Naive thymus-derived CD8-positive, alpha-beta T cell (primary cell): ENCODE measurements around the gene NRCAM. TPM values are rescaled to one million over a fixed set of nuclear protein-coding genes. Genes with fewer than 3 reads are reported as not detected.
"Not testable (repeated sequence)": the region's sequence is repeated elsewhere in the genome, so short reads cannot be mapped to it uniquely, and the experiment has no call there.

ENCODE experiments used
- ATAC-seq, 2 donors: fragments of 150-1000 bp; cut with Tn5 transposase in 1 of 2; sonication (Bioruptor Pico), chemical (Tn5 transposase) in 1 of 2; 1 replicate in 1 of 2; 2 replicates in 1 of 2; pipeline ENCODE4 v1.10.0; 2021; ENCODE audit warnings: mild to moderate bottlenecking in 2 of 2, moderate library complexity in 2 of 2
- POLR2A ChIA-PET: fragments of 350-600 bp; sonication (Branson Sonifier 250); formaldehyde crosslinking; loops from one replicate; lab custom pipeline; 2021; ENCODE audit warnings: antibody characterized with exemption; lab: Charles Lee
- DNase-seq, 10 donors: peaks; one replicate each; pipeline versions ENCODE4 v3.0.0 to v3.0.0-alpha.2; 2020 to 2022
- H3K27ac Mint-ChIP-seq, 10 donors: one replicate each; pipeline ENCODE4 v1.8.0; 2020 to 2022; ENCODE audit warnings: mild to moderate bottlenecking in 10 of 10, mixed read lengths in 10 of 10, moderate library complexity in 4 of 10, inconsistent platforms in 1 of 10
- H3K27me3 Mint-ChIP-seq, 5 donors: one replicate each; pipeline ENCODE4 v1.8.0; 2021 to 2022; ENCODE audit warnings: mixed read lengths in 5 of 5
- H3K36me3 Mint-ChIP-seq, 3 donors: one replicate each; pipeline ENCODE4 v1.8.0; 2020 to 2022; ENCODE audit warnings: mixed read lengths in 3 of 3, mild to moderate bottlenecking in 2 of 3, inconsistent platforms in 1 of 3
- H3K4me1 Mint-ChIP-seq, 4 donors: one replicate each; pipeline ENCODE4 v1.8.0; 2021 to 2022; ENCODE audit warnings: mixed read lengths in 4 of 4
- H3K4me3 Mint-ChIP-seq, 10 donors: one replicate each; pipeline ENCODE4 v1.8.0; 2020 to 2022; ENCODE audit warnings: mild to moderate bottlenecking in 10 of 10, mixed read lengths in 10 of 10, moderate library complexity in 6 of 10, inconsistent platforms in 1 of 10
- H3K9me3 Mint-ChIP-seq, 9 donors: one replicate each; pipeline ENCODE4 v1.8.0; 2020 to 2022; ENCODE audit warnings: mixed read lengths in 9 of 9, mild to moderate bottlenecking in 3 of 9, inconsistent platforms in 1 of 9, moderate library complexity in 1 of 9
- polyA plus RNA-seq, 3 donors: library from polyadenylated mRNA; unstranded; fragments of 300-500 nt; fragmentation: Illumina TruSeq; gene quantifications; one replicate each; pipeline ENCODE4 v1.2.3, GENCODE V29; 2021
- total RNA-seq, 8 experiments: library from RNA in 2 of 8; stranded (reverse) in 2 of 8; gene quantifications; one replicate each; pipeline ENCODE4 v1.2.3 and lab custom pipeline; 2021 to 2026

Gene NRCAM
- total and polyA plus RNA-seq, 5 experiments from 2014 or later, result 11.1 to 46.6 (median 18.2) TPM

DNA sequence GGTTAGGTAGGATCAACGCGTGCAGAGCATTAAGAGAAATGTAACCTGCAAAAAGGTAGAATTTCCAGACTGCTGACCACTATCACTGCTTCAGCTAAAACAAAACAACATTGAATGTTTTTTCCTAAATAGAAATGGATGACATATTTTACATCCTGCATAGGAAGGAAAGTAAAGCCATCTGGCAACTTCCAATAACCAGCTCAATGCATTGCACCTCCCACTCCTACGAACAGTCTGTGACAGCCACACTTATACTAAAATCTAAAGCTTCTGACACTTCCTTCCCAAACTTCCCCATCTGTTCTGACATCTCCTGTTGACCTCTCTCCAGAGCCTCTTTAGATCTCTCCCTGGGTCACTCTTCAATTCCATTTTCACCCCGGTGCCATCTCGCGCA, 47.1 kb downstream of the NRCAM start:
- H3K36me3 Mint-ChIP-seq, result peaks cover 4 to 8% (median 8%) of the 10 kb centered on the region in 3 donors
- H3K9me3 Mint-ChIP-seq, result peaks cover 0 to 10% (median 0%) of the 10 kb centered on the region in 9 donors
- no peaks in the 10 kb centered on the region for H3K27me3 Mint-ChIP-seq
- H3K4me3 Mint-ChIP-seq, result no peak overlapping the region
- ATAC-seq (no peak), DNase-seq (no peak)
- peak overlapping the region in 2 of 10 donors; percentile 47 to 67 for H3K27ac Mint-ChIP-seq
- H3K4me1 Mint-ChIP-seq, result peaks cover 5 to 12% (median 11%) of the 10 kb centered on the region in 4 donors
- POLR2A ChIA-PET, result no interaction called here

- H3K4me1 Mint-ChIP-seq, result peaks cover 0 to 14% (median 7%) of the 10 kb centered on the region in 4 donors
- peak overlapping the region in 4 of 10 donors; percentile 13 to 53 (median 34) for H3K27ac Mint-ChIP-seq
- H3K4me3 Mint-ChIP-seq, result no peak overlapping the region
- ATAC-seq (no peak), DNase-seq (no peak)
- peaks cover 4 to 8% (median 4%) of the 10 kb centered on the region in 3 donors for H3K36me3 Mint-ChIP-seq
- H3K27me3 Mint-ChIP-seq, result no peaks in the 10 kb centered on the region
- POLR2A ChIA-PET, result no interaction called here
- H3K9me3 Mint-ChIP-seq, result peaks cover 0 to 5% (median 0%) of the 10 kb centered on the region in 9 donors
Observed at GRCh38 chr7:108408296-108408991, 47.8 kb downstream of the NRCAM start.

- ATAC-seq (no peak), DNase-seq (no peak)
- Mint-ChIP-seq H3K4me1 (peaks cover 0 to 17% (median 9%) of the 10 kb centered on the region in 4 donors), H3K27me3 (no peaks in the 10 kb centered on the region), H3K4me3 (no peak overlapping the region), H3K36me3 (peaks cover 0 to 4% (median 3%) of the 10 kb centered on the region in 3 donors), H3K27ac (no peak overlapping the region), H3K9me3 (no peaks in the 10 kb centered on the region)
- POLR2A ChIA-PET, result no interaction called here
Observed at GRCh38 chr7:108407676-108408075, 48.6 kb downstream of the NRCAM start.

- Mint-ChIP-seq H3K36me3 (peaks cover 0 to 9% (median 6%) of the 10 kb centered on the region in 3 donors), H3K27me3 (no peaks in the 10 kb centered on the region), H3K9me3 (no peaks in the 10 kb centered on the region), H3K4me3 (no peak overlapping the region), H3K4me1 (peaks cover 0 to 23% (median 12%) of the 10 kb centered on the region in 4 donors), H3K27ac (no peak overlapping the region)
- POLR2A ChIA-PET, result no interaction called here
- no peak for ATAC-seq
- no peak for DNase-seq
Observed at GRCh38 chr7:108406222-108406890, 49.9 kb downstream of the NRCAM start.

- no peak for DNase-seq
- Mint-ChIP-seq H3K36me3 (peaks cover 0 to 13% (median 5%) of the 10 kb centered on the region in 3 donors), H3K27me3 (no peaks in the 10 kb centered on the region), H3K9me3 (no peaks in the 10 kb centered on the region), H3K27ac (no peak overlapping the region), H3K4me1 (peaks cover 0 to 28% (median 14%) of the 10 kb centered on the region in 4 donors), H3K4me3 (no peak overlapping the region)
- POLR2A ChIA-PET, result no interaction called here
- no peak for ATAC-seq
Observed at GRCh38 chr7:108404509-108405420, 51.5 kb downstream of the NRCAM start.

DNA sequence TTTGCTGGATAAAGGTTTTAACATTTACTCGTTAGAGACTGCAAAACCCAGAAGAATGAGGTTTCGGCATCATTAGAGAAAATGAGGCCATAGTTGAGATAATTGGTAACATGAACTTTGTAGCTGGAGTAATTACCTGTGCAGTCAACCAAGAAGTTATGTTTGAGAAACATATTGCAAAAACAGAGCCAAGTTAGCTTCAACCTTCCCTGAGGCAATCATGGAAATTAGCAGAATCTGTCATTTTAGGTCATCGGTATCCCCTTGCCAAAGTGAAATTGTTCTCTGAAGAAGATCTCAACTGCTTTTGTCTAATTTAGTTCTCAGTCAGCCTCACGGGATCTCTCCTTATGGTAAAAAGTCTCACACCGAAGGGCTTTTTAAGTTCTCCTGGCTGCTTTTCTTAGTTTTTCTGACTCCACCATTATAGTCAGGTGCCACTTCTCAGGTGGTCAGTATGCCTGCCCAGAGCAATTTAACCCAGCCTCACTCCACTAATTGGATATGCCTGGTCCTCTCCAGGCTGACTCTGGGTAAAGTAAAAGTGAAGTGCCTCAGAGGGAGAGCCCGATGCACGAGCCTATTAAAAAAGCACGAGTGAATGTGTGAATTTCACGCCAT, 52.5 kb downstream of the NRCAM start:
- DNase-seq (no peak), ATAC-seq (no peak)
- no peak overlapping the region for H3K27ac Mint-ChIP-seq
- no peaks in the 10 kb centered on the region for H3K9me3 Mint-ChIP-seq
- H3K4me3 Mint-ChIP-seq, result no peak overlapping the region
- peaks cover 0 to under 1% (median 0%) of the 10 kb centered on the region in 5 donors for H3K27me3 Mint-ChIP-seq
- peaks cover 0 to 26% (median 13%) of the 10 kb centered on the region in 4 donors for H3K4me1 Mint-ChIP-seq
- POLR2A ChIA-PET, result interaction anchor here (0.6 kb wide), 1 partner anchor 53 kb away, joined by 3 read pairs; the partner anchor contains the start of gene NRCAM
- peaks cover 0 to 24% (median 15%) of the 10 kb centered on the region in 3 donors for H3K36me3 Mint-ChIP-seq

DNA sequence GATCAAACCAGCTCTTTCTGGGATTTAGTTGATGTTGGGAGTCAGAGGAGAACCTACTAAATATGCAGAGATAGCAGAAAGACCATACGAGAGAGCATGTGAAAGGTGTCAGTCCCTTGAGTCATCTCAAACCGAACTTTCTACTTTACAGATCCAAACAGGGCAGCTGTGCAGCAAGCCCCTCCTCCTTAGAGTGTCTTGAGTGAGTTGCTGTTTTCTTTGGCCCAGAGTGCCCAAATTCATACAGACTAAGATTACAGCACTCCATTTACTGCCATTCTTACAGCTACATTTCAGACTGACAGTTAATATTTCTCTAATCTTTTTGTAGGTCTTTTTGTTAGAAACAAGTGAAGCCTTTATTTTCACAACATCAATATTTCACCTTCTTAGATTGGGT, 53.4 kb downstream of the NRCAM start:
- peaks cover 0 to 32% (median 24%) of the 10 kb centered on the region in 3 donors for H3K36me3 Mint-ChIP-seq
- ATAC-seq (no peak), DNase-seq (no peak)
- H3K27ac Mint-ChIP-seq, result no peak overlapping the region
- peaks cover 0 to 8% (median 0%) of the 10 kb centered on the region in 5 donors for H3K27me3 Mint-ChIP-seq
- POLR2A ChIA-PET, result interaction anchor here (0.6 kb wide), 1 partner anchor 54 kb away, joined by 3 read pairs; the partner anchor contains the start of gene NRCAM
- H3K4me3 Mint-ChIP-seq, result no peak overlapping the region
- peaks cover 0 to 26% (median 14%) of the 10 kb centered on the region in 4 donors for H3K4me1 Mint-ChIP-seq
- H3K9me3 Mint-ChIP-seq, result no peaks in the 10 kb centered on the region

DNA sequence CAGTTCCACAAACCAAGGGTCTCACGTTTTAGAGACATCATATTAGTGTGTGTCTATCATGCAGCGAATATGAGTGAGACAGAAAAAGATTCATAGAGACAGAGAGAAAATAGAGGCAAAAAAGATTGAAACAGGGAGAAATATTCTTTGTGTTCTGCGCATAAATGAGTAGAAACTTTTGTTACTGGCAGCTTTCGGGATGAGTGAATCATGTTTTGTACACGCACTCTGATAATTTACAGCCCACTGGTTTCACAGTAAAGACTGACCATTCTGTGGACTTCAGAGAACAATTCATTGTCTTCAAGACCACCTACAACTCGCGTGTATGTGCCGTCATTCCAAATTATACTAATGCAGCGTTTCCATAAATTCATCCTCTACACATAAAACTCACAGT, 60.2 kb downstream of the NRCAM start:
- H3K27ac Mint-ChIP-seq, result no peak overlapping the region
- peaks cover 0 to 11% (median 0%) of the 10 kb centered on the region in 5 donors for H3K27me3 Mint-ChIP-seq
- H3K4me1 Mint-ChIP-seq, result peaks cover 0 to 8% (median 4%) of the 10 kb centered on the region in 4 donors
- no peaks in the 10 kb centered on the region for H3K9me3 Mint-ChIP-seq
- H3K36me3 Mint-ChIP-seq, result peaks cover 14 to 73% (median 54%) of the 10 kb centered on the region in 3 donors
- DNase-seq (no peak), ATAC-seq (no peak)
- no peak overlapping the region for H3K4me3 Mint-ChIP-seq
- POLR2A ChIA-PET, result no interaction called here

DNA sequence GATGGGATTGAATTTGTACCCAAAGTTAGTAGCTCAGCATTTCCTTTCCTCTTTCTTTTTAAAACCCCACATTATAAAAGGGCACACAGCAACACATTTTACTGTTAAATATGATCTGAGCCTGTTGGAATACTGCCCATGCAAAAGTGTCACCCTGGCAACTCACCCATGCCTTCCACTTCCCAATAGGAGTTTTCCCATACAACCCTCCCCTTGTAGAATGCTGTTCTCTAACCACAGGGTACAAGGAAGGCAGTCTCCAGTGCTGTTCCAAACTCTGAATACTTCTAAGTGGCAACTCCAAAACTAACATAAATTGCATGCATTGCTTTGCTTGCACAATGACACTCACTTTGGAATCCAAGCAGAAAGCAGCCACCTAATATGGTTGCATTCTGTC, 60.8 kb downstream of the NRCAM start:
- Mint-ChIP-seq H3K27ac (no peak overlapping the region), H3K36me3 (peaks cover 14 to 69% (median 54%) of the 10 kb centered on the region in 3 donors), H3K4me1 (peaks cover 0 to 8% (median 3%) of the 10 kb centered on the region in 4 donors), H3K9me3 (peaks cover 0 to 5% (median under 1%) of the 10 kb centered on the region in 9 donors), H3K4me3 (no peak overlapping the region), H3K27me3 (peaks cover 0 to 11% (median 0%) of the 10 kb centered on the region in 5 donors)
- ATAC-seq, result no peak
- POLR2A ChIA-PET, result no interaction called here
- no peak for DNase-seq

- H3K4me1 Mint-ChIP-seq, ATAC-seq, H3K27ac Mint-ChIP-seq, DNase-seq, POLR2A ChIA-PET, H3K4me3 Mint-ChIP-seq, H3K27me3 Mint-ChIP-seq: not testable (repeated sequence)
- Mint-ChIP-seq H3K9me3 (peaks cover 0 to 12% (median 7%) of the 10 kb centered on the region in 9 donors), H3K36me3 (peaks cover 14 to 50% (median 40%) of the 10 kb centered on the region in 3 donors)
Observed at GRCh38 chr7:108393097-108393496, 63.1 kb downstream of the NRCAM start.

GRCh38 chr7:108387686-108388085, 68.5 kb downstream of the NRCAM start:
- Mint-ChIP-seq H3K4me1 (peaks cover 0 to 38% (median 16%) of the 10 kb centered on the region in 4 donors), H3K36me3 (peaks cover 5 to 17% (median 14%) of the 10 kb centered on the region in 3 donors), H3K9me3 (peaks cover 0 to 12% (median 7%) of the 10 kb centered on the region in 9 donors)
- H3K4me3 Mint-ChIP-seq, ATAC-seq, DNase-seq, POLR2A ChIA-PET, H3K27me3 Mint-ChIP-seq, H3K27ac Mint-ChIP-seq: not testable (repeated sequence)
